C4-2B (cell line): Measurements from ENCODE around the gene EEF2K.

Experiments
- ZFX ChIP-seq: fragments of 450-650 bp; IDR thresholded peaks from 2 replicates; pipeline ENCODE4 v1.6.1; 2017
- TF ChIP-seq, protein P1 (sequence below): fragments of 450-650 bp; conservative IDR thresholded peaks from 2 replicates; pipeline ENCODE4 v1.5.1; 2017; ENCODE audit warnings: mild to moderate bottlenecking

DNA sequence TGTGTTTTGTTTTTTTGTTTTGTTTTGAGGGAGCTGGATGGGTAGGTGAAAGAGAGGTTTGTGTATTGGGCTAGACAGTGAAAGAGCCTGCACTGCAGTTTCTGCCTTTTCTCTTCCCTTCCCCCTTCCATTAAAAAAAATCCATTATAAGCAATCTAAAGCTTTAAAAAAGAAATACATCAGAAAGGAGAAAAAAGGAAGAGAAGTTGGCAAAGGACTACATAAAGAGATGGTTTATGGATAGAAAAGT is 10.7 kb upstream of the EEF2K start:
- TF ChIP-seq, protein P1, sequence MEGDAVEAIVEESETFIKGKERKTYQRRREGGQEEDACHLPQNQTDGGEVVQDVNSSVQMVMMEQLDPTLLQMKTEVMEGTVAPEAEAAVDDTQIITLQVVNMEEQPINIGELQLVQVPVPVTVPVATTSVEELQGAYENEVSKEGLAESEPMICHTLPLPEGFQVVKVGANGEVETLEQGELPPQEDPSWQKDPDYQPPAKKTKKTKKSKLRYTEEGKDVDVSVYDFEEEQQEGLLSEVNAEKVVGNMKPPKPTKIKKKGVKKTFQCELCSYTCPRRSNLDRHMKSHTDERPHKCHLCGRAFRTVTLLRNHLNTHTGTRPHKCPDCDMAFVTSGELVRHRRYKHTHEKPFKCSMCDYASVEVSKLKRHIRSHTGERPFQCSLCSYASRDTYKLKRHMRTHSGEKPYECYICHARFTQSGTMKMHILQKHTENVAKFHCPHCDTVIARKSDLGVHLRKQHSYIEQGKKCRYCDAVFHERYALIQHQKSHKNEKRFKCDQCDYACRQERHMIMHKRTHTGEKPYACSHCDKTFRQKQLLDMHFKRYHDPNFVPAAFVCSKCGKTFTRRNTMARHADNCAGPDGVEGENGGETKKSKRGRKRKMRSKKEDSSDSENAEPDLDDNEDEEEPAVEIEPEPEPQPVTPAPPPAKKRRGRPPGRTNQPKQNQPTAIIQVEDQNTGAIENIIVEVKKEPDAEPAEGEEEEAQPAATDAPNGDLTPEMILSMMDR: no peak
- TF ChIP-seq ZFX: no peak
